Astrocyte of the spinal cord (primary cell): ENCODE results near the gene PHKG2.

Source experiments
- DNase-seq: peaks from one replicate; pipeline ENCODE4 v3.0.0; 2011; ENCODE audit warnings: low read depth, low spot score
- H3K4me3 ChIP-seq: 2 replicates; pipeline ENCODE4 v1.5.1; 2011; ENCODE audit warnings: low read depth, mild to moderate bottlenecking, low read length, moderate library complexity
- CTCF ChIP-seq: IDR thresholded peaks from 2 replicates; pipeline ENCODE4 v1.5.1; 2012; ENCODE audit warnings: low read depth, mild to moderate bottlenecking, low read length, inconsistent platforms
- in situ Hi-C: cut with HindIII; loops from 2 replicates; pipeline ENCODE4 v1.10.0; 2017; ENCODE audit warnings: low sequenced_read_pairs

Gene PHKG2

GRCh38 chr16:30760001-30760559, 11.9 kb downstream of the PHKG2 start:
- no peak overlapping the region for H3K4me3 ChIP-seq
- in situ Hi-C loops = no loop called here
- no peak for TF ChIP-seq CTCF
- DNase-seq = no peak

DNA sequence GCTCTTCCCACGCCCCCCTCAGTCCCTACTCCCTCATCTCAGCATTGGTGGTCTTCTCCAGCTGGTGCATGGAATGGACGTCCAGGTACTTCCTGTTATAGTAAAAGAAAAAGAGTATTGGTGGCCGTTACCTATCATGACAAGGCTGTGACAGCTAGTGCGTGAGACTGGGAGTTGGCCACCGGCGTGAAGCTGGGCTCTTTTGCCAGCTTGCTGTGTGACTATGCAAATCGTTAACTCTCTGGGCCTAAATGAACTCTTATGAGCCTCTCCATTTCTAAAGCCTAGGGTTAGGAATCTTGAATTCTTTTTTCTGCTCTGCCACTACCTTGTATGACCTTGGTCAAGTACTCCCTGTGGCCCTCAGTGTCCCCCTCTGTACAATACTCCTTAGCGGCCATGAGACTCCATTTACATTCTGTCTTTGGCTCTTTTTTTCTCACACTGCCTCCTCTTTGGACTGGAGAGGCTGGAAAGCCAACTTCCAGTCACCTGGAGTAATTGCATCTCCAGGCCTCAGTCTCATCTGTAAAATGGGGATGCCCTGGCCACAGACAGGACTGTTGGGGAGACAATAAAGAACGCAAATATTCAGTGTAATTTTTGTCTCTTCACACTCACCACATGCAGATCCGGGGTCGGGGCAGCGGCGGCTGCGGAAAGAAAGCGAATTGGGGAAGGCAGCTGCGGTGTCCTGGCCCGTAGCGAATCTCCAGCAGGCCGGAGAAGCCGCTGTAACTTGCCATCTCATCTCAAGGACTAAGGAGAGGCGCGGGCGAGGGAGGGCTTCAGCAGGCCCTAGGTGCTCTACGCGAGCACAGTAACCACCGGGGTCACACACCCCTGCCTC, 12.6 kb downstream of the PHKG2 start:
- TF ChIP-seq CTCF = no peak
- peak overlapping the region; percentile 95 for H3K4me3 ChIP-seq
- in situ Hi-C loops = no loop called here
- DNase-seq = no peak

DNA sequence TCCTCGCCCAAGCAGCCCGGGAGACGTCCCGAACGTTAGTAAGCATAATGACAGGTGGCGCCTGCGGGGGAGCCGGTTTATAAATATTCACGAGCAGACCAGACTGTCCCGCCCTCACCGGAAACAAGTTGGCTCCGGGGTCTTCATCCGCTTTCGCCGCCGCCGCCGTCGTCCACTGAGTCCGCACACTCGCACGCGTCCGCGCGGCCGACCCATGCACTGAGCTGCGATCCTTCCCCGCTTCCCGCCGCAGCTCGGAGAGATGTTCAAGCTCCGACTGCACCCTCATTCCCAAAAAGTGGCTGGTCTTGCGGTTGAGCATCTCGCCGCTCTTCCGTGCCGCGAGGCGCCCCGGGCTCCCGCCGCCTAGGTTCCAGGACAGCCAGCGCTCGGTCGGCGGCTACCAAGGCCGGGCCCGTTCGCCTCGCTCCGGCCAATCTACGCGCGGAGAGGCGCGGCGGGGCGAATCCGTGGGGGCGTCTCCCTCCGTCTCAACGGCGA, 13.3 kb downstream of the PHKG2 start:
- DNase-seq = peak; percentile 22
- no peak for TF ChIP-seq CTCF
- in situ Hi-C loops = no loop called here
- peak overlapping the region; percentile 95 for H3K4me3 ChIP-seq

- in situ Hi-C loops = no loop called here
Observed at GRCh38 chr16:30761928-30762902, 14.0 kb downstream of the PHKG2 start, which contains the start of the genes CFAP119 and RNF40. CFAP119 (minus strand) TSS chr16:30762062; CDS start chr16:30761748, 314 bp downstream. RNF40 (plus strand) TSS chr16:30762322; CDS start chr16:30762546, 224 bp downstream.

GRCh38 chr16:30762991-30763725, 14.9 kb downstream of the PHKG2 start:
- H3K4me3 ChIP-seq = peak overlapping the region; percentile 95
- TF ChIP-seq CTCF = no peak
- no peak for DNase-seq
- in situ Hi-C loops = no loop called here

More at GRCh38 chr16:30761928-30762902, 14.0 kb downstream of the PHKG2 start, which contains the start of the genes CFAP119 and RNF40:
- peak; percentile 99 for DNase-seq
- peak within 1 kb of the TSS; percentile 95 for H3K4me3 ChIP-seq
- no peak for TF ChIP-seq CTCF
